SJCRH30 (cell line): Measurements from ENCODE around the gene AOX1. TPM values are rescaled to one million over a fixed set of nuclear protein-coding genes. Genes with fewer than 3 reads are reported as not detected.
"Not testable (repeated sequence)": the region's sequence is repeated elsewhere in the genome, so short reads cannot be mapped to it uniquely, and the experiment has no call there.

Experiments
- DNase-seq, 2 experiments: peaks; one replicate each; pipeline ENCODE4 v3.0.0-alpha.2; 2015 to 2020
- H3K27ac ChIP-seq: fragments of 250-450 bp; sonication (Bioruptor Pico); 2 replicates; pipeline ENCODE4 v1.5.1; 2020; ENCODE audit warnings: mild to moderate bottlenecking, moderate library complexity
- H3K27me3 ChIP-seq: fragments of 250-450 bp; sonication (Bioruptor Pico); 2 replicates; pipeline ENCODE4 v1.5.1; 2020; ENCODE audit warnings: mild to moderate bottlenecking, moderate library complexity
- H3K36me3 ChIP-seq: fragments of 250-450 bp; sonication (Bioruptor Pico); 2 replicates; pipeline ENCODE4 v1.5.1; 2020; ENCODE audit warnings: mild to moderate bottlenecking, moderate library complexity
- H3K4me1 ChIP-seq: fragments of 250-450 bp; sonication (Bioruptor Pico); 2 replicates; pipeline ENCODE4 v1.5.1; 2020; ENCODE audit warnings: mild to moderate bottlenecking, moderate library complexity
- H3K4me3 ChIP-seq: fragments of 250-450 bp; sonication (Bioruptor Pico); 2 replicates; pipeline ENCODE4 v1.5.1; 2020; ENCODE audit warnings: mild to moderate bottlenecking, moderate library complexity
- H3K9me3 ChIP-seq: fragments of 250-450 bp; sonication (Bioruptor Pico); replicated peaks from 2 replicates; pipeline ENCODE4 v1.5.1; 2020; ENCODE audit warnings: mild to moderate bottlenecking, moderate library complexity
- total RNA-seq: library from RNA; depleted of rRNA; stranded (reverse); fragments of >200 nt; shearing (Covaris generic); gene quantifications from 2 replicates; pipeline ENCODE4 v1.2.3, GENCODE V29; 2014; rRNA removed

AOX1 gene
- total RNA-seq, 1 experiment from 2014 or later: 0.57 TPM

- no peaks in the 10 kb centered on the region for H3K4me1 ChIP-seq
- no peak for DNase-seq
Measured at GRCh38 chr2:200703926-200704637, 118.3 kb downstream of the AOX1 start.

GRCh38 chr2:200705305-200706041 is 119.7 kb downstream of the AOX1 start:
- H3K36me3 ChIP-seq: no peaks in the 10 kb centered on the region
- no peaks in the 10 kb centered on the region for H3K27me3 ChIP-seq
- H3K4me3 ChIP-seq: no peak overlapping the region
- DNase-seq: peak in 1 of 2 experiments; percentile 32
- no peak overlapping the region for H3K27ac ChIP-seq
- H3K4me1 ChIP-seq: no peaks in the 10 kb centered on the region
- no peaks in the 10 kb centered on the region for H3K9me3 ChIP-seq

More at GRCh38 chr2:200703926-200704637, 118.3 kb downstream of the AOX1 start:
- H3K4me3 ChIP-seq: no peak overlapping the region
- H3K27ac ChIP-seq: no peak overlapping the region
- H3K9me3 ChIP-seq: no peaks in the 10 kb centered on the region
- H3K36me3 ChIP-seq: no peaks in the 10 kb centered on the region
- H3K27me3 ChIP-seq: no peaks in the 10 kb centered on the region

GRCh38 chr2:200708943-200709342 is 123.1 kb downstream of the AOX1 start:
- H3K27ac ChIP-seq: no peak overlapping the region
- H3K27me3 ChIP-seq: no peaks in the 10 kb centered on the region
- no peaks in the 10 kb centered on the region for H3K4me1 ChIP-seq
- H3K36me3 ChIP-seq: no peaks in the 10 kb centered on the region
- DNase-seq: no peak
- no peak overlapping the region for H3K4me3 ChIP-seq
- no peaks in the 10 kb centered on the region for H3K9me3 ChIP-seq

GRCh38 chr2:200713003-200713703 is 127.3 kb downstream of the AOX1 start:
- Histone ChIP-seq H3K4me3 (peak overlapping the region; percentile 51), H3K36me3 (no peaks in the 10 kb centered on the region), H3K4me1 (no peaks in the 10 kb centered on the region), H3K27me3 (no peaks in the 10 kb centered on the region), H3K27ac (no peak overlapping the region), H3K9me3 (no peaks in the 10 kb centered on the region)
- peak; percentile 79 to 89 for DNase-seq

- no peak for DNase-seq
- H3K36me3 ChIP-seq: no peaks in the 10 kb centered on the region
- no peak overlapping the region for H3K27ac ChIP-seq
- no peaks in the 10 kb centered on the region for H3K9me3 ChIP-seq
- no peaks in the 10 kb centered on the region for H3K4me1 ChIP-seq
- no peaks in the 10 kb centered on the region for H3K27me3 ChIP-seq
- H3K4me3 ChIP-seq: no peak overlapping the region
Measured at GRCh38 chr2:200713704-200714064, 127.9 kb downstream of the AOX1 start.

GRCh38 chr2:200715014-200715413 is 129.2 kb downstream of the AOX1 start:
- H3K27ac ChIP-seq, DNase-seq, H3K4me1 ChIP-seq, H3K4me3 ChIP-seq, H3K27me3 ChIP-seq, H3K9me3 ChIP-seq, H3K36me3 ChIP-seq: not testable (repeated sequence)

GRCh38 chr2:200716386-200716785 is 130.6 kb downstream of the AOX1 start:
- no peaks in the 10 kb centered on the region for H3K9me3 ChIP-seq

More at GRCh38 chr2:200716386-200716785, 130.6 kb downstream of the AOX1 start:
- no peaks in the 10 kb centered on the region for H3K27me3 ChIP-seq
- H3K36me3 ChIP-seq: no peaks in the 10 kb centered on the region
- no peak for DNase-seq
- H3K4me1 ChIP-seq: no peaks in the 10 kb centered on the region
- H3K4me3 ChIP-seq: no peak overlapping the region
- no peak overlapping the region for H3K27ac ChIP-seq

Other genes starting within 250 kb of the AOX1 start
- gene KCTD18, start 75.9 kb upstream of the AOX1 start, total RNA-seq: 8.2 and 9.0 TPM in 2 replicates
- 43.9 and 50.3 TPM in 2 replicates for gene SGO2, start 59.8 kb upstream of the AOX1 start, total RNA-seq
- 448 and 478 TPM in 2 replicates for gene BZW1, start 225.9 kb downstream of the AOX1 start, total RNA-seq